Transverse colon (tissue), 4 donors: ENCODE data around the gene CPOX.
"Not testable (repeated sequence)": the region's sequence is repeated elsewhere in the genome, so short reads cannot be mapped to it uniquely, and the experiment has no call there.

Experiments used
- EP300 ChIP-seq: sonication (generic); formaldehyde crosslinking; IDR thresholded peaks from one replicate; pipeline ENCODE4 v1.6.1; 2017; ENCODE audit warnings: antibody characterized with exemption, low read depth
- POLR2AphosphoS5 ChIP-seq, 3 donors: sonication (generic); formaldehyde crosslinking; IDR thresholded peaks; one replicate each; pipeline ENCODE4 v1.6.1; 2016; ENCODE audit warnings: antibody characterized with exemption in 3 of 3
- TF ChIP-seq, protein P1 (sequence below), 5 experiments: fragments of 200-600 bp in 3 of 5; fragments of 450-650 bp in 2 of 5; sonication (generic) in 3 of 5; IDR thresholded peaks; 1 replicate in 2 of 5; 2 replicates in 3 of 5; pipeline ENCODE4 v1.5.1; 2016 to 2017; ENCODE audit warnings: antibody characterized with exemption in 5 of 5, inconsistent platforms in 3 of 5, mild to moderate bottlenecking in 2 of 5, moderate library complexity in 1 of 5

DNA sequence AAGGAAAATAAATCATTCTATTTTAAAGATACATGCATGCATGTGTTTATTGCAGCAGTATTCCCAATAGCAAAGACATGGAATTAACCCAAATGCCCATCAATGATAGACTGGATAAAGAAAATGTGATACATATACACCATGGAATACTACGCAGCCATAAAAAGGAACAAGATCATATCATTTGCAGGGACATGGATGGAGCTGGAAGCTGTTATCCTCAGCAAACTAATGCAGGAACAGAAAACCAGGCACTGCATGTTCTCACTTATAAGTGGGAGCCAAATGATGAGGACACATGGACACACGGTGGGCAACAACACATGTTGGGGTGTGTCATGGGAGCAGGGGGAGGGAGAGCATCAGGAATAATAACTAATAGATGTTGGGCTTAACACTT lies 33.6 kb downstream of the CPOX start:
- TF ChIP-seq, protein P1, sequence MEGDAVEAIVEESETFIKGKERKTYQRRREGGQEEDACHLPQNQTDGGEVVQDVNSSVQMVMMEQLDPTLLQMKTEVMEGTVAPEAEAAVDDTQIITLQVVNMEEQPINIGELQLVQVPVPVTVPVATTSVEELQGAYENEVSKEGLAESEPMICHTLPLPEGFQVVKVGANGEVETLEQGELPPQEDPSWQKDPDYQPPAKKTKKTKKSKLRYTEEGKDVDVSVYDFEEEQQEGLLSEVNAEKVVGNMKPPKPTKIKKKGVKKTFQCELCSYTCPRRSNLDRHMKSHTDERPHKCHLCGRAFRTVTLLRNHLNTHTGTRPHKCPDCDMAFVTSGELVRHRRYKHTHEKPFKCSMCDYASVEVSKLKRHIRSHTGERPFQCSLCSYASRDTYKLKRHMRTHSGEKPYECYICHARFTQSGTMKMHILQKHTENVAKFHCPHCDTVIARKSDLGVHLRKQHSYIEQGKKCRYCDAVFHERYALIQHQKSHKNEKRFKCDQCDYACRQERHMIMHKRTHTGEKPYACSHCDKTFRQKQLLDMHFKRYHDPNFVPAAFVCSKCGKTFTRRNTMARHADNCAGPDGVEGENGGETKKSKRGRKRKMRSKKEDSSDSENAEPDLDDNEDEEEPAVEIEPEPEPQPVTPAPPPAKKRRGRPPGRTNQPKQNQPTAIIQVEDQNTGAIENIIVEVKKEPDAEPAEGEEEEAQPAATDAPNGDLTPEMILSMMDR (IDR thresholded peaks at IDR 0.05) = not testable (repeated sequence)
- TF ChIP-seq EP300; POLR2AphosphoS5 (IDR thresholded peaks at IDR 0.05): not testable (repeated sequence)
